ENCODE data around the gene KCTD12. TPM values are rescaled to one million over a fixed set of nuclear protein-coding genes. Genes with fewer than 3 reads are reported as not detected.

KCTD12 gene
- total RNA-seq, 1 experiment from 2014 or later, result 1.2 TPM

DNA sequence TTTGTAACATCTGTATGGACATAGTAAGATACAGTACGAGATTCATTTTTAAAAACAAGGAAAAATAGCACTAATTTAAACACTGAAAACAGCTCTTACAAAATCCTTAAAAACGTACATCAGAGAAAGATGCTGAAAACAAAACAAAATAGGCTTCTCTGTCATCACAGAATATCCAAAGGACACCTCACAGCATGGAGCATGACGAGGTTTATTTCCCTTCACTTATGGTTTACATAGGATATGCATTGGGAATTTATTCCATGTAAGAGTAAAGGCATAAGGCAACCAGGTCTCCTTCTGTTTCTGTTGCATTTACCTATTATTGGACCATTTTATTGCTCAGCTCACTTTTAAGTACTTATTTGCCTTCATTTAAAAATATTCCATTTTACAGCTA, 3.0 kb downstream of the KCTD12 start:
- Histone ChIP-seq H3K27ac (no peak overlapping the region), H3K4me1 (replicated peaks) (peaks cover 16% of the 10 kb centered on the region), H3K9me3 (replicated peaks) (0 out of 2 replicates have a peak, but pooled peaks cover 2% of the 10 kb centered on the region), H3K4me3 (no peak overlapping the region), H3K27me3 (replicated peaks) (peaks cover 10% of the 10 kb centered on the region), H3K36me3 (no peaks in the 10 kb centered on the region)
- no peak for DNase-seq (ENCODE audit: low read depth in 1 of 2, low spot score in 2 of 2)

DNA sequence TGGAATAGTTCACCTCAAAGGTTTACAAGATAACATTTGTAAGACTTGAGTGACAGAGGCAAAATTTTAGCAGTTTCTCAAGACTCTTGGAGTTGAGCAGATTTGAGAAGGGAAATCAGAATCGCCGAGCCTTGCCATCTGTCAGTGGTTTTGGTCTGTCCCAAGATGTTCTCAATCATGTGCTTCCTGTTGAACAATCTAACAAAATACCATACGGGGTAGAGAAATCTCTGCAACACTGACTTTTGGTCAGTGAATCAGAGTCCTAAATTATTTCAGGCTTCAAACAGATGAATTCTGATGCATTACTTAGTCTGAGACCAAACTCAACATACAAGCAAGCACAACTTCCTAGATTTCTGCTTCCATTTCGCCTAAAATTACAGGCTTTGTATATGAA, 3.8 kb downstream of the KCTD12 start:
- peaks cover 5% of the 10 kb centered on the region for H3K27me3 ChIP-seq (replicated peaks)
- 0 out of 2 replicates have a peak, but pooled peaks cover 2% of the 10 kb centered on the region for H3K9me3 ChIP-seq (replicated peaks)
- no peak overlapping the region for H3K27ac ChIP-seq
- H3K4me3 ChIP-seq, result no peak overlapping the region
- H3K4me1 ChIP-seq (replicated peaks), result peaks cover 16% of the 10 kb centered on the region
- H3K36me3 ChIP-seq, result no peaks in the 10 kb centered on the region
- no peak for DNase-seq (ENCODE audit: low read depth in 1 of 2, low spot score in 2 of 2)

DNA sequence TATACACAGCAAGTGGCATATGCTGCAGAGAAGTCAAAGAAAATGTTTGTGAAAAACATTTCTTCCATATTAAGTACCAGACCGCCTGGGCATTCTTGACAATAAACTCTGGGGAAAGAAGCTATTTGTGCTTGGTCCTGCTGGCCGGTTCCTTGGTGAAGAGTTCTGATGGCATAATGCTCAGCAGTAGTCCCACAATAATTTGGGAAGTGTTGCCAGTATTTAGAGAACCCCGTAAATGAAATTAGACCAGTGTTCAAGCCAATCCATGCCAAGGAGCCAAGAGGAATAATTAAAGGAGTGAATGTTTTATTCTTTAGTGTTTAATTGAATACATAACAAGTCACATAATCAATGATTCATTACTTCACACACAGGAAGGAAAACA, 6.3 kb downstream of the KCTD12 start:
- H3K27me3 ChIP-seq (replicated peaks), result peaks cover 7% of the 10 kb centered on the region
- DNase-seq (ENCODE audit: low read depth in 1 of 2, low spot score in 2 of 2), result no peak
- no peak overlapping the region for H3K4me3 ChIP-seq
- H3K36me3 ChIP-seq, result no peaks in the 10 kb centered on the region
- H3K4me1 ChIP-seq (replicated peaks), result no peaks in the 10 kb centered on the region
- H3K9me3 ChIP-seq (replicated peaks), result 0 out of 2 replicates have a peak, but pooled peaks cover under 1% of the 10 kb centered on the region
- H3K27ac ChIP-seq, result no peak overlapping the region

DNA sequence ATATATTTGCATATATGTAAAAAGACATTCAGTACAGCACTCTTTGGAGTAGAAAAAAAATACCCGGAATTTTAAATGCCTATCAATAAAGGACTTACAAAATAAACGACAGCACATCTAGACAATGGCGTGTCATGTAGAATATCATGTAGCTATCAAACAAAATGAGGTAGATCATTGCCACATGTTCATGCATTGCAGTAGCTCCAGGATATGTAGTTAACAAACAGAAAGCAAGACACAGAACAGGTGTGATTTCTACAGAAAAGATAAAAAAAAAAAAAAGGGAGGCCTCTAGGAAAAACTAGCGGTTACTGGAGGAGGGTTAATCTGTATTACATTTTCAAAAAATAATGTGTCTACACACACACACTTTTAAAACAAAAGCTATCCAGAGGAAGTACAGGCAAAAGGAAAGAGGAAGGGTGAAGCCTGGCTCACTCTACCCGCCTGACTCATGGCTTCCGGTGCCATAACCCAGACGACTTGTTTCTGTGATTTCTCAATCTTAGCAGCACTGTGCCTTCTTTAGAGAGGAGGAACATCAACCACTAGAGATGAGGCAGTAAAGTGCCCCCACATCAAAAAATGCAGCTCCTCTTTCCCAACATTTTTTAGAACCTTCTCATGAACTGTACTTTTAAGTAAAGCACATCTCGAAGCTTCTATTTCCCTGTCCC, 6.9 kb downstream of the KCTD12 start:
- no peaks in the 10 kb centered on the region for H3K4me1 ChIP-seq (replicated peaks)

DNA sequence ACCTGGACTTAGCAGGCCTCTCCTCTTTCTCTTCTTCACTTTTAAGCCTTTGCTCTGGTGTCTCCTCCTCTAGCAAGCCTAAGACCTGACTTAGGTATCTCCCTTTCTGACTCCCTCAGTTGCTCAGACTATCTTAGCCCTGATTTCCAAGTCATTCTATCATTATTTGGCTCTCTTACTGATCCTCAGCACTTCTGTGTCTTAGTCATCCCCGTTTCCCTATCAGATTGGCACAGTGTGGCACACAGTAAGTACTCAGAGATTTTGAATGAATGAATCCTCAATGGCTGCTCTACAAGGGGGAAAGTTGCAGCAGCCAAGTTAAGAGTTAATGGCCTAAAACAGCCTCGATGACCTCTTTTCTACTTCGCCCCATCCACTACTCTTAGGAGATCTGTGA, 8.2 kb downstream of the KCTD12 start:
- no peak overlapping the region for H3K4me3 ChIP-seq
- H3K36me3 ChIP-seq, result no peaks in the 10 kb centered on the region
- H3K27me3 ChIP-seq (replicated peaks), result peaks cover 12% of the 10 kb centered on the region
- H3K9me3 ChIP-seq (replicated peaks), result no peaks in the 10 kb centered on the region
- no peak overlapping the region for H3K27ac ChIP-seq
- no peaks in the 10 kb centered on the region for H3K4me1 ChIP-seq (replicated peaks)
- DNase-seq (ENCODE audit: low read depth in 1 of 2, low spot score in 2 of 2), result no peak

More for the DNA sequence above, 6.9 kb downstream of the KCTD12 start:
- peaks cover 8% of the 10 kb centered on the region for H3K27me3 ChIP-seq (replicated peaks)
- no peaks in the 10 kb centered on the region for H3K36me3 ChIP-seq
- no peak overlapping the region for H3K27ac ChIP-seq
- H3K4me3 ChIP-seq, result no peak overlapping the region
- no peak for DNase-seq (ENCODE audit: low read depth in 1 of 2, low spot score in 2 of 2)
- H3K9me3 ChIP-seq (replicated peaks), result no peaks in the 10 kb centered on the region

DNA sequence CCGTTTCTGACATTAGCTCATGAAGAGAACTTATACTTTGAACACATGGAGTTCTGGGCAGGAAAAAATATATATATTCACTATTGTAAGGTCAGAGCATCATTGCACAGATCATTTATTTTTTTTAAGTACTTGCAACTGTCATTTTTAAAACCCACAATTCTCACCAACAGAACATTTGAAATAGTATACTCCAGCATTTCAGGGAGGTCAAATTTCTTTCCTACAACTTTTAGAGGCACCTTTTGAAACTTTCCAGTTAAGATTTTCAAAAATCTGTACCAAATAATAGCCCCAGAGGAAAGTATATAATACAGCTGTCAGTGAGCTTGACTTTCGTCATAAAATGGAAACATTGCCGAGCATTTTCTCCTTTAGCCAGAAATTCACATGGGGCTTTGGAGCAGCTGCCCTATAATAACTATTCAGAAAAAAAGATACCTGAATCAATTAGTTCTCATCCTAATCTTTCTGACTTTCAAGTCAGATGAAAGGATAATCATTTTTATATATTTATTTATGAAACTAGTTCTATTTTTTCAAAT, 10.9 kb downstream of the KCTD12 start:
- H3K27me3 ChIP-seq (replicated peaks), result peaks cover 12% of the 10 kb centered on the region
- H3K36me3 ChIP-seq, result no peaks in the 10 kb centered on the region
- DNase-seq (ENCODE audit: low read depth in 1 of 2, low spot score in 2 of 2), result no peak
- H3K4me3 ChIP-seq, result no peak overlapping the region
- no peak overlapping the region for H3K27ac ChIP-seq
- no peaks in the 10 kb centered on the region for H3K9me3 ChIP-seq (replicated peaks)
- no peaks in the 10 kb centered on the region for H3K4me1 ChIP-seq (replicated peaks)

DNA sequence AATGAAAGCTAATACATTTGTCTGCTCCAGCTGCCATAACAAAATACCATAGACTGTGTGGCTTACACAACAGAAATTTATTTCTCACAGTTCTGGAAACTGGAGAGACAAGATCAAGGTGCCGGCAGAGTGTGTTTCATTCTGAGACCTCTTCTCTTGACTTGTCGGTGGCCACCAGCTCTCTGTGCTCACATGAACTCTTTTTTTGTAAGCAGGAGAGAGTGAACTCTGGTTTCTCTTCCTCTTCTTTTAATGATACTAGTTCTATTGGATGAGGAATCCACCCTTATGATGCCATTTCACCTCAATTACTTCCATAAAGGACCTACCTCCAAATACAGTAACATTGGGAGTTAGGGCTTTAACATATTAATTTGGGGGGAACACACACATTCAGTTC, 11.7 kb downstream of the KCTD12 start:
- peaks cover 12% of the 10 kb centered on the region for H3K27me3 ChIP-seq (replicated peaks)
- DNase-seq (ENCODE audit: low read depth in 1 of 2, low spot score in 2 of 2), result no peak
- H3K4me1 ChIP-seq (replicated peaks), result no peaks in the 10 kb centered on the region
- no peak overlapping the region for H3K4me3 ChIP-seq
- H3K9me3 ChIP-seq (replicated peaks), result no peaks in the 10 kb centered on the region
- H3K36me3 ChIP-seq, result no peaks in the 10 kb centered on the region
- H3K27ac ChIP-seq, result no peak overlapping the region

DNA sequence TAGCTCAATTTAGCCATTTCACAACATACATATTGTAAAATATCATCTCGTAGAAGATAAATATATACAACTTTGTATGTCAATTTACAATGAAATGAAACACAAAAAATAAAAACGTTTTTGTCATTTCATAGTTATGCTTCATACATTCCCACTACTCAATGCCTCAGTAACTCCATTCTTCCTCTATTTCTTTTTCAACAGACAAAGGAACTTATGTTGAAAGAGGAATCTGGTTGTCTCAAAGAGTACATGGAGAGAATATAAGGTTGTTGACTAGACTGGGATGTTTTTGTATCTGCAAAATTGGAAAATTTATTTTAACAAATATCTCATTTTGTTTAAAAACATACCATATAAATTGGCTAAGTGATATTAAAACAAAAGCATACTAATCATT, 12.8 kb downstream of the KCTD12 start:
- H3K36me3 ChIP-seq, result no peaks in the 10 kb centered on the region
- H3K4me3 ChIP-seq, result no peak overlapping the region
- DNase-seq (ENCODE audit: low read depth in 1 of 2, low spot score in 2 of 2), result no peak
- H3K4me1 ChIP-seq (replicated peaks), result no peaks in the 10 kb centered on the region
- no peak overlapping the region for H3K27ac ChIP-seq
- peaks cover 12% of the 10 kb centered on the region for H3K27me3 ChIP-seq (replicated peaks)
- H3K9me3 ChIP-seq (replicated peaks), result no peaks in the 10 kb centered on the region

DNA sequence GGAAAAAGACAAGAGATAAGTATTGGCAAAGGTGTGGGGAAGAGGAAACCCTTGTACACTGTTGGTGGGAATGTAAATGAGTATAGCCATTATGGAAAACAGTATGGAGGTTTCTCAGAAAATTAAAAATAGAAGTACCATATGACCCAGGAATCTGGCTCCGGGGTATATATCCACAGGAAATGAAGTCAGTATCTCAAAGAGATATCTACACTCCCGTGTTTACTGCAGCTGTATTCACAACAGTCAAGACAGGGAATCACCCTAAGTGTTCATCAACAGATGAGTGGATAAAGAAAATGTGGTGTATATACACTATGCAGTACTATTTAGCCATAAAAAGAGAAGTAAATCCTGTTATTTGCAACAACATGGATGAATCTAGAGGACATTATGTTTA, 13.5 kb downstream of the KCTD12 start:
- no peaks in the 10 kb centered on the region for H3K4me1 ChIP-seq (replicated peaks)

DNA sequence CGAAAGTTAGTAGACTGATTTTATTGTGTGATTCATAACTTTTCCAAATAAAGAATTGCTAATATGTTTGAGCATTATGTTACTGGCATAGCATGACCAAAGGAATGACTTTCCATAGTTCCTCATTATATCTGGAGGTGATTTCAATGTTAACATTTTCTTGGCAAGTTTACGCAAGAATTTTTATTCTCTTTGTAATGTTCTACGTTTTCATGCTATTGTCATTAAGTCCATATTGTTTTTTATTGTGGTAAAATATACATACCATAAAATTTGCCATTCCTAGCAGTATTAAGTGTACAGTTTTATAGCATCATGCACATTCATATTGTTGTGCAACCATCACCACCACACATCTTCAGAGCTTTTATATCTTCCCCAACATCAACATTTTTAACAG, 14.8 kb downstream of the KCTD12 start:
- Histone ChIP-seq H3K4me1 (replicated peaks) (no peaks in the 10 kb centered on the region), H3K36me3 (no peaks in the 10 kb centered on the region), H3K27me3 (replicated peaks) (peaks cover 12% of the 10 kb centered on the region), H3K9me3 (replicated peaks) (no peaks in the 10 kb centered on the region), H3K27ac (no peak overlapping the region), H3K4me3 (no peak overlapping the region)
- DNase-seq (ENCODE audit: low read depth in 1 of 2, low spot score in 2 of 2), result no peak

More for the DNA sequence above, 13.5 kb downstream of the KCTD12 start:
- Histone ChIP-seq H3K36me3 (no peaks in the 10 kb centered on the region), H3K4me3 (no peak overlapping the region), H3K9me3 (replicated peaks) (no peaks in the 10 kb centered on the region), H3K27me3 (replicated peaks) (peaks cover 12% of the 10 kb centered on the region), H3K27ac (no peak overlapping the region)
- no peak for DNase-seq (ENCODE audit: low read depth in 1 of 2, low spot score in 2 of 2)

DNA sequence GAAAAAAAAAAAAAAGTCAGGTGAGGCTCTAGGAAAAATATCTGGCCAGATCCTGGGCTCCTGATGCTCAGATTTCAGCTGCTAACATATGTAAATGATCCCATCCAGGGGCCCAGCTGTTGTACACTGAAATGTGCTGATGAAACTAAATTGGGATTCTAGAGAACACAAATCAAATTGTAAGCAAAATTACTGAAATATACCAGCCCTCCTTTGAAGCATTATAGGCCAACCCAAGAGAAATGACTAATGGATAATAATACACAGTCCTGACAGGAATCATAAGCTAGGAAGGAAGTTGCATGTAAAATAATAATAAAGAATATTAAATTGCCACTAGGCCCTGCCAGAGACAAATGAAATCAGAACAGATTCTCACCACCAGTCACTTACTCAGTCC, 17.8 kb downstream of the KCTD12 start:
- H3K27me3 ChIP-seq (replicated peaks), result no peaks in the 10 kb centered on the region
- H3K9me3 ChIP-seq (replicated peaks), result no peaks in the 10 kb centered on the region
- no peak overlapping the region for H3K27ac ChIP-seq
- no peaks in the 10 kb centered on the region for H3K36me3 ChIP-seq
- no peaks in the 10 kb centered on the region for H3K4me1 ChIP-seq (replicated peaks)
- no peak overlapping the region for H3K4me3 ChIP-seq
- no peak for DNase-seq (ENCODE audit: low read depth in 1 of 2, low spot score in 2 of 2)

DNA sequence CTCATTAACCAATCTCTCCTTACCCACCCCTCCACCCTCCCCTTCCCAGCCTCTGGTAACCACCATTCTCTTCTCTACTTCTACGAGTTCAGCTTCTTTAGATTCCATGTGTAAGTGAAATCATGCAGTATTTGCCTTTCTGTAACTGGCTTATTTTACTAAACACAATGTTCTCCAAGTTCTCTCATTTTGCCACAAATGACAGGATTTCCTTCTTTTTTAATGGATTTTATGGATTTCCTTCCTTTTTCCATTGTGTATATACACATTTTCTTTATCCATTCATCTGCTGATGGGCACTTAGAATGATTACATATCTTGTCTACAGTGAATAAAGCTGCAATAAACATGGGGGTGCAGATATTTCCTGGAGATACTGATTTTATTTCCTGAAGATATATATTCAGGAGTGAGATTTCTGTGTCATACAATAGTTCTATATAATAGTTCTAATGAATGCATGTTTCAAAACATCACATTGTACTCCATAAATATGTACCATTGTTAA, 20.2 kb downstream of the KCTD12 start:
- no peak overlapping the region for H3K27ac ChIP-seq
- H3K4me1 ChIP-seq (replicated peaks), result no peaks in the 10 kb centered on the region
- DNase-seq (ENCODE audit: low read depth in 1 of 2, low spot score in 2 of 2), result no peak
- H3K36me3 ChIP-seq, result no peaks in the 10 kb centered on the region
- H3K27me3 ChIP-seq (replicated peaks), result no peaks in the 10 kb centered on the region
- no peaks in the 10 kb centered on the region for H3K9me3 ChIP-seq (replicated peaks)
- no peak overlapping the region for H3K4me3 ChIP-seq

DNA sequence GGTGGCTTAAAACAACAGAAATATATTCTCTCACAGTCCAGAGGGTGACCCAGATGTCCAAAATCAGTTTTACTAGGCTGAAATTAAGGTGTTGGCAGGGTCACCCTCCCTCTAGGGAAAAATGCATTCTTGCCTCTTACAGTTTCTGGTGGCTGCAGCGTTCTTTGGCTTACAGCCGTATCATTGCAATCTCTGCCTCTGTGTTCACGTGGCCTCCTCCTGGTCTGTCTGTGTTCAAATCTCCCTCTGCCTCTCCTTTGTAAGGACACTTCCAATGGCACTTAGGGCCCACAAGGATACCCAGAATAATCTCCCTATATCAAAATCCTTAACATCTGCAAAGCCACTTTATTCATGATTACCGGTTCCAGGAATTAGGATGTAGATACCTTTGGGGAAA, 21.1 kb downstream of the KCTD12 start:
- no peaks in the 10 kb centered on the region for H3K36me3 ChIP-seq
- H3K27ac ChIP-seq, result no peak overlapping the region
- no peak overlapping the region for H3K4me3 ChIP-seq
- no peaks in the 10 kb centered on the region for H3K4me1 ChIP-seq (replicated peaks)
- no peaks in the 10 kb centered on the region for H3K27me3 ChIP-seq (replicated peaks)
- no peaks in the 10 kb centered on the region for H3K9me3 ChIP-seq (replicated peaks)
- no peak for DNase-seq (ENCODE audit: low read depth in 1 of 2, low spot score in 2 of 2)

DNA sequence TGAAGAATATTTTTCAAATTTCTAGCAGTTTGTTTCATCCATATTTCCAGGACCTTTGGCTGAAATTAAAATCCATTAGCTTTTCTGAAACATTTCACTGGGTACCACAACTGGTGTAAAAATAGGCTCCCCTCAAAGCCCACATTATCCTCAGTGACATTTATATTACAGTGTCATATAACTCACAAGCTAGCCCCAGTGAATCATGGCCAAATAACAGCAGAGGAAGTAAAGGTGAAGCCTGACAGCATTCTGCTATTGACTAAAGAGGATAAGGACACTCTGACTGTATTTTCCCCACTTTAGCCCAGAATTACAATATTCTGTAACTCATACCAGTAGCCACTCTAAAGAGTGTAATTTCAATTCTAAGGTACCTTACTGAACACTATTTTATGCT, 21.9 kb downstream of the KCTD12 start:
- DNase-seq (ENCODE audit: low read depth in 1 of 2, low spot score in 2 of 2), result no peak
- H3K36me3 ChIP-seq, result no peaks in the 10 kb centered on the region
- H3K27ac ChIP-seq, result no peak overlapping the region

More for the DNA sequence above, 21.9 kb downstream of the KCTD12 start:
- Histone ChIP-seq H3K4me3 (no peak overlapping the region), H3K9me3 (replicated peaks) (no peaks in the 10 kb centered on the region), H3K4me1 (replicated peaks) (no peaks in the 10 kb centered on the region), H3K27me3 (replicated peaks) (no peaks in the 10 kb centered on the region)
